HG03558 (cell line): Measurements from ENCODE around the gene KIF20B.
A peak's percentile ranks its signal among the peaks of the same experiment; 100 is the strongest.

ENCODE experiments used
- ATAC-seq: cut with Tn5 transposase; IDR thresholded peaks from one replicate; pipeline ENCODE4 v1.9.1; 2021; ENCODE audit warnings: moderate number of reproducible peaks; ENCODE audit not compliant: unreplicated experiment; ENCODE audit errors: extremely low read depth

Gene KIF20B

GRCh38 chr10:89701242-89702120 lies at the start of gene KIF20B:
Gene KIF20B, plus strand, starts transcription at chr10:89701590. Its CDS starts 3,705 bp downstream, at chr10:89705295.
- peak; percentile 88 for ATAC-seq

GRCh38 chr10:89651916-89652573 lies 49.3 kb upstream of the KIF20B start:
- no peak for ATAC-seq

- no peak for ATAC-seq
These were observed 48.5 kb upstream of the KIF20B start for GRCh38 chr10:89652806-89653370.

GRCh38 chr10:89653410-89653869 lies 48.0 kb upstream of the KIF20B start:
- peak; percentile 33 for ATAC-seq

GRCh38 chr10:89655722-89656121 lies 45.7 kb upstream of the KIF20B start:
- ATAC-seq = no peak

GRCh38 chr10:89657302-89657701 lies 44.1 kb upstream of the KIF20B start:
- no peak for ATAC-seq

- no peak for ATAC-seq
These were observed 42.0 kb upstream of the KIF20B start for GRCh38 chr10:89659143-89660131.

- ATAC-seq = no peak
These were observed 38.8 kb upstream of the KIF20B start for GRCh38 chr10:89662596-89662995.

GRCh38 chr10:89663144-89663543 lies 38.2 kb upstream of the KIF20B start:
- ATAC-seq = no peak

GRCh38 chr10:89664203-89664602 lies 37.2 kb upstream of the KIF20B start:
- ATAC-seq = no peak

GRCh38 chr10:89665302-89665701 lies 36.1 kb upstream of the KIF20B start:
- ATAC-seq = no peak

- ATAC-seq = no peak
These were observed 35.3 kb upstream of the KIF20B start for GRCh38 chr10:89666138-89666537.

GRCh38 chr10:89668386-89669071 lies 32.9 kb upstream of the KIF20B start:
- no peak for ATAC-seq

GRCh38 chr10:89669985-89670384 lies 31.4 kb upstream of the KIF20B start:
- no peak for ATAC-seq

- no peak for ATAC-seq
These were observed 30.5 kb upstream of the KIF20B start for GRCh38 chr10:89670926-89671325.

- ATAC-seq = no peak
These were observed 24.0 kb upstream of the KIF20B start for GRCh38 chr10:89677341-89677740.

- ATAC-seq = no peak
These were observed 21.4 kb upstream of the KIF20B start for GRCh38 chr10:89679986-89680385.

GRCh38 chr10:89683883-89684282 lies 17.5 kb upstream of the KIF20B start:
- no peak for ATAC-seq

- ATAC-seq = no peak
These were observed 16.8 kb upstream of the KIF20B start for GRCh38 chr10:89684604-89685003.
